CD14-positive monocyte (primary cell): ENCODE measurements around the gene DNPEP. TPM values are rescaled to one million over a fixed set of nuclear protein-coding genes. Genes with fewer than 3 reads are reported as not detected.

ENCODE experiments used
- DNase-seq, 3 donors: peaks; one replicate each; pipeline ENCODE4 v3.0.0-alpha.2; 2011 to 2022
- H2AFZ ChIP-seq: 2 replicates; pipeline ENCODE4 v1.6.0; 2012; ENCODE audit warnings: mild to moderate bottlenecking, low read depth, low read length, inconsistent platforms; ENCODE audit not compliant: insufficient read depth, poor library complexity, severe bottlenecking
- H3K27ac ChIP-seq, 2 donors: 1 replicate in 1 of 2; 2 replicates in 1 of 2; pipeline ENCODE4 v1.5.1; 2012 to 2013; ENCODE audit warnings: low read length in 2 of 2, control low read depth in 1 of 2, inconsistent platforms in 1 of 2, low read depth in 1 of 2, mild to moderate bottlenecking in 1 of 2
- H3K27me3 ChIP-seq, 2 donors: one replicate each; pipeline versions ENCODE4 v1.6.0 to v1.6.1; 2011 to 2013; ENCODE audit warnings: low read length in 2 of 2; ENCODE audit not compliant: control insufficient read depth in 2 of 2, insufficient read depth in 2 of 2
- H3K36me3 ChIP-seq, 2 donors: replicated peaks in 1 of 2; 1 replicate in 1 of 2; 2 replicates in 1 of 2; pipeline versions ENCODE4 v1.5.1 to v1.6.1; 2012 to 2013; ENCODE audit warnings: low read length in 2 of 2, control low read depth in 1 of 2, inconsistent platforms in 1 of 2, mild to moderate bottlenecking in 1 of 2; ENCODE audit not compliant: insufficient read depth in 2 of 2, control insufficient read depth in 1 of 2
- H3K4me1 ChIP-seq, 2 donors: 1 replicate in 1 of 2; 2 replicates in 1 of 2; pipeline versions ENCODE4 v1.5.1 to v1.6.1; 2012 to 2013; ENCODE audit warnings: low read length in 2 of 2, control low read depth in 1 of 2, inconsistent platforms in 1 of 2, mild to moderate bottlenecking in 1 of 2, moderate library complexity in 1 of 2; ENCODE audit not compliant: insufficient read depth in 2 of 2, control insufficient read depth in 1 of 2
- H3K4me2 ChIP-seq: replicated peaks from 2 replicates; pipeline ENCODE3; 2012; ENCODE audit warnings: low read length, moderate library complexity, mild to moderate bottlenecking; ENCODE audit not compliant: poor library complexity, severe bottlenecking; ENCODE audit errors: extremely low read depth
- H3K4me3 ChIP-seq, 3 experiments: fragments of 200-600 bp in 1 of 3; sonication (generic) in 1 of 3; replicated peaks in 1 of 3; 1 replicate in 2 of 3; 2 replicates in 1 of 3; pipeline ENCODE4 v1.5.1; 2011 to 2013; ENCODE audit warnings: low read length in 3 of 3, mild to moderate bottlenecking in 3 of 3, control low read depth in 2 of 3, low read depth in 2 of 3, inconsistent platforms in 1 of 3, moderate library complexity in 1 of 3
- H3K79me2 ChIP-seq: 2 replicates; pipeline ENCODE4 v1.6.0; 2012; ENCODE audit warnings: mild to moderate bottlenecking, control low read depth, inconsistent platforms, low read length, moderate library complexity; ENCODE audit not compliant: insufficient read depth
- H3K9ac ChIP-seq: 2 replicates; pipeline ENCODE4 v1.6.0; 2017; ENCODE audit warnings: low read length, mild to moderate bottlenecking; ENCODE audit not compliant: insufficient read depth, poor library complexity, severe bottlenecking
- H3K9me3 ChIP-seq, 2 donors: replicated peaks in 1 of 2; 1 replicate in 1 of 2; 2 replicates in 1 of 2; pipeline versions ENCODE4 v1.5.1 to v1.6.1; 2012 to 2013; ENCODE audit warnings: low read length in 2 of 2, control low read depth in 1 of 2; ENCODE audit not compliant: control insufficient read depth in 1 of 2, insufficient read depth in 1 of 2
- H4K20me1 ChIP-seq: 2 replicates; pipeline ENCODE4 v1.6.0; 2012; ENCODE audit warnings: mild to moderate bottlenecking, low read length, control low read depth, moderate library complexity; ENCODE audit not compliant: insufficient read depth
- H3K27ac Mint-ChIP-seq, 7 donors: one replicate each; pipeline ENCODE4 v1.8.0; 2020; ENCODE audit warnings: mild to moderate bottlenecking in 7 of 7, mixed read lengths in 7 of 7, moderate library complexity in 6 of 7, inconsistent platforms in 2 of 7
- H3K27me3 Mint-ChIP-seq, 3 donors: one replicate each; pipeline ENCODE4 v1.8.0; 2021 to 2022; ENCODE audit warnings: low read depth in 3 of 3, mild to moderate bottlenecking in 3 of 3, mixed read lengths in 3 of 3, moderate library complexity in 3 of 3, inconsistent platforms in 1 of 3
- H3K36me3 Mint-ChIP-seq, 2 donors: one replicate each; pipeline ENCODE4 v1.8.0; 2020; ENCODE audit warnings: mixed read lengths in 2 of 2, inconsistent platforms in 1 of 2, mild to moderate bottlenecking in 1 of 2
- H3K4me1 Mint-ChIP-seq: one replicate; pipeline ENCODE4 v1.8.0; 2020; ENCODE audit warnings: mild to moderate bottlenecking, mixed read lengths
- H3K4me3 Mint-ChIP-seq, 2 donors: one replicate each; pipeline ENCODE4 v1.8.0; 2020; ENCODE audit warnings: mild to moderate bottlenecking in 2 of 2, mixed read lengths in 2 of 2, moderate library complexity in 1 of 2
- H3K9me3 Mint-ChIP-seq, 7 donors: one replicate each; pipeline ENCODE4 v1.8.0; 2020 to 2022; ENCODE audit warnings: mixed read lengths in 7 of 7, mild to moderate bottlenecking in 6 of 7, moderate library complexity in 6 of 7, inconsistent platforms in 2 of 7
- WGBS: methylation state at CpG from one replicate; pipeline ENCODE4 v1.1.5; 2013; ENCODE audit warnings: missing lambda C conversion rate; ENCODE audit not compliant: insufficient coverage; 5-methylcytosine and 5-hydroxymethylcytosine counted together
- intact Hi-C, 2 donors: fragments of 100-400 bp; cut with micrococcal nuclease; formaldehyde crosslinking; loops; one replicate each; pipeline versions ENCODE4 v1.15.0 to v1.15.1; 2023
- polyA plus RNA-seq, 3 donors: library from polyadenylated mRNA; depleted of rRNA in 1 of 3; unstranded in 2 of 3; stranded (reverse) in 1 of 3; fragments of 300-500 nt in 2 of 3; fragments of >200 nt in 1 of 3; fragmentation: Illumina TruSeq in 2 of 3; gene quantifications; 1 replicate in 2 of 3; 2 replicates in 1 of 3; pipeline ENCODE4 v1.2.3, GENCODE V29; 2012 to 2021
- TF ChIP-seq, protein P1 (sequence below): fragments of 200-600 bp; IDR thresholded peaks from one replicate; pipeline ENCODE4 v1.8.0; 2022; ENCODE audit warnings: antibody characterized with exemption, mild to moderate bottlenecking

The DNPEP gene
- polyA plus RNA-seq, 3 donors = 51.6 to 83.1 (median 60.6) TPM

DNA sequence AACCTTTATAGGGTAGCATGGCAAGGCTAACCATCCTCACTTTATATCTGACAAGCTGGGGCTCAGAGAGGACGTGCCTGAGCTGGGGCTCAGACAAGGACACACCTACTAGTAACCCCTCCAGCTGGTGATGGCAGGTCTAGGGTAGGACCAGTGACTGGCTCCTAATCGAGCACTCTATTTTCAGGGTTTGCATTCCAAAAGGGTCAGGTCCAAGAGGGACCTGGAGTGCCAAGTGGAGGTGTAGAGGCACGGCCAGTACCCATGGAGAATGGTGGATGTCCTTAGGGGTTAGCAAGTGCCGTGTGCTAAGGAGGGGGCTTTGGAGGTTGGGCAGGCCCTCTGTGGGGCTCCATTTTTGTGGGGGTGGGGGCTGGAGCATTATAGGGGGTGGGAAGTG lies 29.2 kb upstream of the DNPEP start:
- H3K27ac ChIP-seq = no peak overlapping the region
- H4K20me1 ChIP-seq = no peaks in the 10 kb centered on the region
- no peak overlapping the region for H3K4me2 ChIP-seq
- WGBS = 100% methylated on average over 2 of the region's 4 CpGs
- no peak overlapping the region for H2AFZ ChIP-seq
- H3K4me1 Mint-ChIP-seq = peaks cover 27% of the 10 kb centered on the region
- peak overlapping the region in 1 of 2 donors; percentile 48 for H3K4me3 Mint-ChIP-seq
- H3K36me3 Mint-ChIP-seq = no peaks in the 10 kb centered on the region
- TF ChIP-seq, protein P1, sequence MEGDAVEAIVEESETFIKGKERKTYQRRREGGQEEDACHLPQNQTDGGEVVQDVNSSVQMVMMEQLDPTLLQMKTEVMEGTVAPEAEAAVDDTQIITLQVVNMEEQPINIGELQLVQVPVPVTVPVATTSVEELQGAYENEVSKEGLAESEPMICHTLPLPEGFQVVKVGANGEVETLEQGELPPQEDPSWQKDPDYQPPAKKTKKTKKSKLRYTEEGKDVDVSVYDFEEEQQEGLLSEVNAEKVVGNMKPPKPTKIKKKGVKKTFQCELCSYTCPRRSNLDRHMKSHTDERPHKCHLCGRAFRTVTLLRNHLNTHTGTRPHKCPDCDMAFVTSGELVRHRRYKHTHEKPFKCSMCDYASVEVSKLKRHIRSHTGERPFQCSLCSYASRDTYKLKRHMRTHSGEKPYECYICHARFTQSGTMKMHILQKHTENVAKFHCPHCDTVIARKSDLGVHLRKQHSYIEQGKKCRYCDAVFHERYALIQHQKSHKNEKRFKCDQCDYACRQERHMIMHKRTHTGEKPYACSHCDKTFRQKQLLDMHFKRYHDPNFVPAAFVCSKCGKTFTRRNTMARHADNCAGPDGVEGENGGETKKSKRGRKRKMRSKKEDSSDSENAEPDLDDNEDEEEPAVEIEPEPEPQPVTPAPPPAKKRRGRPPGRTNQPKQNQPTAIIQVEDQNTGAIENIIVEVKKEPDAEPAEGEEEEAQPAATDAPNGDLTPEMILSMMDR = no peak
- H3K4me3 ChIP-seq = no peak overlapping the region
- H3K4me1 ChIP-seq = peaks cover 21 to 36% of the 10 kb centered on the region in 2 donors
- H3K27ac Mint-ChIP-seq = no peak overlapping the region
- no peak overlapping the region for H3K9ac ChIP-seq
- H3K9me3 ChIP-seq = peaks cover 5 to 6% of the 10 kb centered on the region in 2 donors
- H3K36me3 ChIP-seq = no peaks in the 10 kb centered on the region
- no peak for DNase-seq
- intact Hi-C loops = no loop called here
- peaks cover 0 to 19% (median 13%) of the 10 kb centered on the region in 7 donors for H3K9me3 Mint-ChIP-seq
- H3K27me3 ChIP-seq = peaks cover 11 to 48% of the 10 kb centered on the region in 2 donors
- H3K79me2 ChIP-seq = no peaks in the 10 kb centered on the region
- peaks cover 48 to 62% (median 55%) of the 10 kb centered on the region in 3 donors for H3K27me3 Mint-ChIP-seq

DNA sequence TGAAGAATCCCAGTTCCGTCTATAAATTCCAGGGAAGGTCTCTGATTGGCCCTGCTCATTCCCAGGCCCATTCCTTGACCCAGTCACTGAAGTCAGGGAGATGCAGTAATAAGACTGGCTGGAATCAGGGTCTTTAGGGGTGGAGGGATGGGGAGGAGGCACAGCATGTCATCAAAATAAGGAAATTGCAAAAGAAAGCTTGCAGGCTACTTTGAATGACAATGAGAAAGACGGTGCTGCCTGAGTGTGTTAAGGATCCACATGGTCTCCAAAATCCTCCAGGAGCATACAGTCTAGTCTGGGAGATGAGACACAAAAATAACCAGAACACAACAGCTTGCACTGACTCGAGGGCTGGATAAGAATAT lies 28.5 kb upstream of the DNPEP start:
- intact Hi-C loops = no loop called here
- Histone ChIP-seq H3K36me3 (no peaks in the 10 kb centered on the region), H2AFZ (no peak overlapping the region), H3K27me3 (peaks cover 11 to 48% of the 10 kb centered on the region in 2 donors), H3K9ac (no peak overlapping the region), H3K4me1 (peaks cover 21 to 36% of the 10 kb centered on the region in 2 donors), H3K9me3 (peaks cover 6 to 11% of the 10 kb centered on the region in 2 donors), H3K4me3 (no peak overlapping the region), H3K27ac (no peak overlapping the region), H3K79me2 (no peaks in the 10 kb centered on the region), H4K20me1 (no peaks in the 10 kb centered on the region), H3K4me2 (no peak overlapping the region)
- Mint-ChIP-seq H3K9me3 (peaks cover 0 to 22% (median 18%) of the 10 kb centered on the region in 7 donors), H3K36me3 (no peaks in the 10 kb centered on the region), H3K27me3 (peaks cover 46 to 66% (median 59%) of the 10 kb centered on the region in 3 donors), H3K4me1 (peaks cover 27% of the 10 kb centered on the region), H3K27ac (peak overlapping the region in 2 of 7 donors; percentile 14 to 73), H3K4me3 (peak overlapping the region in 1 of 2 donors; percentile 69)
- 0% methylated on average over 1 of the region's 3 CpGs for WGBS
- DNase-seq = no peak
- TF ChIP-seq, protein P1 = no peak
